K562 (cell line): Measurements from ENCODE around the gene BAD. TPM values are rescaled to one million over a fixed set of nuclear protein-coding genes. Genes with fewer than 3 reads are reported as not detected.

Experiments used
- NFIC ChIP-seq: fragments of 450-650 bp; IDR thresholded peaks from 2 replicates; pipeline ENCODE4 v1.6.1; 2017; ENCODE audit warnings: mild to moderate bottlenecking, inconsistent platforms
- SP2 ChIP-seq: IDR thresholded peaks from 2 replicates; pipeline ENCODE4 v1.6.1; 2011; ENCODE audit warnings: mild to moderate bottlenecking, low read depth, low read length, moderate library complexity; ENCODE audit not compliant: poor library complexity, severe bottlenecking; ENCODE audit errors: extremely low read depth
- ZBTB7A ChIP-seq: IDR thresholded peaks from 2 replicates; pipeline ENCODE4 v1.6.1; 2011; ENCODE audit warnings: low read depth, mild to moderate bottlenecking, low read length, moderate library complexity, borderline replicate concordance; ENCODE audit not compliant: control insufficient read depth
- ZNF316 ChIP-seq: fragments of 450-650 bp; IDR thresholded peaks from 2 replicates; pipeline ENCODE4 v1.6.1; 2016
- ZNF778 ChIP-seq: fragments of 450-650 bp; formaldehyde crosslinking; IDR thresholded peaks from 2 replicates; pipeline ENCODE4 v1.4.0; 2020; ENCODE audit warnings: mild to moderate bottlenecking, moderate library complexity
- polyA plus RNA-seq, 8 experiments: library from polyadenylated mRNA; depleted of rRNA in 4 of 8; stranded (reverse) in 5 of 8; unstranded in 3 of 8; fragments of >200 nt; fragmentation: Nextera tagmentation in 2 of 8; fragmentation: Illumina TruSeq in 1 of 8; extraction: Ambion mirVana in 2 of 8; extraction: Trizol in 1 of 8; gene quantifications; 2 replicates each; pipeline versions ENCODE4 v1.2.1 to v1.2.3, GENCODE V29; 2011 to 2014; ENCODE audit warnings: inconsistent platforms in 1 of 8, missing spikeins in 1 of 8
- total RNA-seq, 7 experiments: library from RNA; depleted of rRNA in 6 of 7; stranded (reverse); fragments of >200 nt in 6 of 7; fragmentation: Illumina TruSeq in 2 of 7; extraction: Trizol in 2 of 7; gene quantifications; 2 replicates each; pipeline versions ENCODE4 v1.2.1 to v1.2.3, GENCODE V29; 2011 to 2021; ENCODE audit warnings: low replicate concordance in 1 of 7
- TF ChIP-seq, protein P1 (sequence below): fragments of 250-450 bp; sonication (Bioruptor Pico); IDR thresholded peaks from 2 replicates; pipeline ENCODE4 v1.9.0; 2021; ENCODE audit warnings: mild to moderate bottlenecking
- TF ChIP-seq, protein P2 (sequence below), 2 experiments: fragments of 450-650 bp; IDR thresholded peaks; 2 replicates each; pipeline ENCODE4 v1.6.1; 2018; ENCODE audit warnings: mild to moderate bottlenecking in 2 of 2, low read depth in 1 of 2; ENCODE audit not compliant: partially characterized antibody in 2 of 2
- TF ChIP-seq, protein P3 (sequence below): sonication (generic); formaldehyde crosslinking; IDR thresholded peaks from 2 replicates; pipeline ENCODE4 v1.5.0; 2020; ENCODE audit warnings: missing genetic modification reagents

Gene BAD
- total and polyA plus RNA-seq, 9 of the 15 experiments (the other 6 are each of a cell fraction or from before 2014, with no cell fraction given) = 0.61 to 45.6 (median 11.8) TPM

GRCh38 chr11:64269540-64270220 lies 14.8 kb downstream of the BAD start (continued):
- TF ChIP-seq SP2 (peak; percentile 14), ZNF316 (no peak), ZBTB7A (peak; percentile 85; the same call in 1 of the 2 replicates), NFIC (peak; percentile 27; the same call in 1 of the 2 replicates), ZNF778 (CRISPR knock-in tag) (no peak)
- TF ChIP-seq, protein P1, sequence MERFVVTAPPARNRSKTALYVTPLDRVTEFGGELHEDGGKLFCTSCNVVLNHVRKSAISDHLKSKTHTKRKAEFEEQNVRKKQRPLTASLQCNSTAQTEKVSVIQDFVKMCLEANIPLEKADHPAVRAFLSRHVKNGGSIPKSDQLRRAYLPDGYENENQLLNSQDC (CRISPR knock-in tag) = 0 out of 2 replicates have a peak, but pooled peaks have one; percentile 67
- TF ChIP-seq, protein P2, sequence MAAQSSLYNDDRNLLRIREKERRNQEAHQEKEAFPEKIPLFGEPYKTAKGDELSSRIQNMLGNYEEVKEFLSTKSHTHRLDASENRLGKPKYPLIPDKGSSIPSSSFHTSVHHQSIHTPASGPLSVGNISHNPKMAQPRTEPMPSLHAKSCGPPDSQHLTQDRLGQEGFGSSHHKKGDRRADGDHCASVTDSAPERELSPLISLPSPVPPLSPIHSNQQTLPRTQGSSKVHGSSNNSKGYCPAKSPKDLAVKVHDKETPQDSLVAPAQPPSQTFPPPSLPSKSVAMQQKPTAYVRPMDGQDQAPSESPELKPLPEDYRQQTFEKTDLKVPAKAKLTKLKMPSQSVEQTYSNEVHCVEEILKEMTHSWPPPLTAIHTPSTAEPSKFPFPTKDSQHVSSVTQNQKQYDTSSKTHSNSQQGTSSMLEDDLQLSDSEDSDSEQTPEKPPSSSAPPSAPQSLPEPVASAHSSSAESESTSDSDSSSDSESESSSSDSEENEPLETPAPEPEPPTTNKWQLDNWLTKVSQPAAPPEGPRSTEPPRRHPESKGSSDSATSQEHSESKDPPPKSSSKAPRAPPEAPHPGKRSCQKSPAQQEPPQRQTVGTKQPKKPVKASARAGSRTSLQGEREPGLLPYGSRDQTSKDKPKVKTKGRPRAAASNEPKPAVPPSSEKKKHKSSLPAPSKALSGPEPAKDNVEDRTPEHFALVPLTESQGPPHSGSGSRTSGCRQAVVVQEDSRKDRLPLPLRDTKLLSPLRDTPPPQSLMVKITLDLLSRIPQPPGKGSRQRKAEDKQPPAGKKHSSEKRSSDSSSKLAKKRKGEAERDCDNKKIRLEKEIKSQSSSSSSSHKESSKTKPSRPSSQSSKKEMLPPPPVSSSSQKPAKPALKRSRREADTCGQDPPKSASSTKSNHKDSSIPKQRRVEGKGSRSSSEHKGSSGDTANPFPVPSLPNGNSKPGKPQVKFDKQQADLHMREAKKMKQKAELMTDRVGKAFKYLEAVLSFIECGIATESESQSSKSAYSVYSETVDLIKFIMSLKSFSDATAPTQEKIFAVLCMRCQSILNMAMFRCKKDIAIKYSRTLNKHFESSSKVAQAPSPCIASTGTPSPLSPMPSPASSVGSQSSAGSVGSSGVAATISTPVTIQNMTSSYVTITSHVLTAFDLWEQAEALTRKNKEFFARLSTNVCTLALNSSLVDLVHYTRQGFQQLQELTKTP (IDR thresholded peaks at IDR 0.05; ENCODE audit: low read depth in 1 of 2, partially characterized antibody in 2 of 2) = no peak
- TF ChIP-seq, protein P3, sequence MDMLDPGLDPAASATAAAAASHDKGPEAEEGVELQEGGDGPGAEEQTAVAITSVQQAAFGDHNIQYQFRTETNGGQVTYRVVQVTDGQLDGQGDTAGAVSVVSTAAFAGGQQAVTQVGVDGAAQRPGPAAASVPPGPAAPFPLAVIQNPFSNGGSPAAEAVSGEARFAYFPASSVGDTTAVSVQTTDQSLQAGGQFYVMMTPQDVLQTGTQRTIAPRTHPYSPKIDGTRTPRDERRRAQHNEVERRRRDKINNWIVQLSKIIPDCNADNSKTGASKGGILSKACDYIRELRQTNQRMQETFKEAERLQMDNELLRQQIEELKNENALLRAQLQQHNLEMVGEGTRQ (CRISPR knock-in tag) = no peak
